SK-N-SH treated with all-trans-retinoic acid at 6 μM for 48 hours (cell line): ENCODE data around the gene PLPP3.

Source experiments
- ARNTL ChIP-seq: fragments of 450-650 bp; formaldehyde crosslinking; IDR thresholded peaks from 2 replicates; pipeline ENCODE4 v1.5.0; 2020; ENCODE audit warnings: low read depth, mild to moderate bottlenecking, moderate library complexity, borderline replicate concordance
- CREB5 ChIP-seq: fragments of 250-450 bp; sonication (Bioruptor Pico); IDR thresholded peaks from 2 replicates; pipeline ENCODE4 v1.5.1; 2020; ENCODE audit warnings: low read depth, mild to moderate bottlenecking, moderate library complexity
- CSRNP3 ChIP-seq: fragments of 250-450 bp; sonication (Bioruptor Pico); IDR thresholded peaks from 2 replicates; pipeline ENCODE4 v1.5.1; 2021; ENCODE audit warnings: mild to moderate bottlenecking, moderate library complexity
- ESRRG ChIP-seq: fragments of 250-450 bp; sonication (Bioruptor Pico); IDR thresholded peaks from 2 replicates; pipeline ENCODE4 v1.6.1; 2021; ENCODE audit warnings: mild to moderate bottlenecking
- GLIS3 ChIP-seq: fragments of 250-450 bp; sonication (Bioruptor Pico); IDR thresholded peaks from 2 replicates; pipeline ENCODE4 v1.5.0; 2020; ENCODE audit warnings: mild to moderate bottlenecking, moderate library complexity
- PATZ1 ChIP-seq: fragments of 250-450 bp; sonication (Bioruptor Pico); IDR thresholded peaks from 2 replicates; pipeline ENCODE4 v1.8.0; 2020; ENCODE audit warnings: mild to moderate bottlenecking, moderate library complexity, borderline replicate concordance
- PPARA ChIP-seq: fragments of 250-450 bp; sonication (Bioruptor Pico); IDR thresholded peaks from 2 replicates; pipeline ENCODE4 v1.5.0; 2020; ENCODE audit warnings: mild to moderate bottlenecking, borderline replicate concordance
- RARB ChIP-seq: fragments of 250-450 bp; sonication (Bioruptor Pico); IDR thresholded peaks from 2 replicates; pipeline ENCODE4 v1.8.0; 2021; ENCODE audit warnings: mild to moderate bottlenecking, moderate library complexity
- ZC3H10 ChIP-seq: fragments of 250-450 bp; sonication (Bioruptor Pico); IDR thresholded peaks from 2 replicates; pipeline ENCODE4 v1.5.1; 2021; ENCODE audit warnings: mild to moderate bottlenecking, moderate library complexity
- ZFP3 ChIP-seq: fragments of 250-450 bp; sonication (Bioruptor Pico); IDR thresholded peaks from 2 replicates; pipeline ENCODE4 v1.5.0; 2020; ENCODE audit warnings: mild to moderate bottlenecking, moderate library complexity
- ZFP30 ChIP-seq: fragments of 450-650 bp; formaldehyde crosslinking; IDR thresholded peaks from 2 replicates; pipeline ENCODE4 v1.5.0; 2022; ENCODE audit warnings: mild to moderate bottlenecking, moderate library complexity
- ZNF565 ChIP-seq: fragments of 450-650 bp; formaldehyde crosslinking; conservative IDR thresholded peaks from 2 replicates; pipeline ENCODE4 v1.5.0; 2020; ENCODE audit warnings: low read depth, mild to moderate bottlenecking, moderate library complexity
- ZNF8 ChIP-seq: fragments of 450-650 bp; formaldehyde crosslinking; IDR thresholded peaks from 2 replicates; pipeline ENCODE4 v1.5.0; 2020; ENCODE audit warnings: mild to moderate bottlenecking, moderate library complexity

- TF ChIP-seq RARB (CRISPR knock-in tag) (no peak), CREB5 (CRISPR knock-in tag) (no peak), ESRRG (CRISPR knock-in tag) (no peak), ZFP30 (CRISPR knock-in tag) (no peak), ZFP3 (no peak), GLIS3 (CRISPR knock-in tag) (no peak), PATZ1 (CRISPR knock-in tag) (no peak), ZNF565 (CRISPR knock-in tag) (no peak), PPARA (CRISPR knock-in tag) (no peak), ARNTL (CRISPR knock-in tag) (no peak), ZNF8 (CRISPR knock-in tag) (no peak), ZC3H10 (CRISPR knock-in tag) (no peak), CSRNP3 (CRISPR knock-in tag) (no peak)
These were observed 73.3 kb downstream of the PLPP3 start for GRCh38 chr1:56505792-56506743.
